Measurements from ENCODE around the gene KCNN1. TPM values are rescaled to one million over a fixed set of nuclear protein-coding genes. Genes with fewer than 3 reads are reported as not detected.

KCNN1 gene
- total RNA-seq, 1 experiment from 2014 or later = 0.61 TPM

GRCh38 chr19:17932485-17933338, 34.2 kb upstream of the KCNN1 start, which contains the start of gene CCDC124:
Gene CCDC124, plus strand, starts transcription at chr19:17933015. Its CDS starts 3,406 bp downstream, at chr19:17936421.
- H3K36me3 ChIP-seq (ENCODE audit: control insufficient read depth in 1 of 2, insufficient read depth in 2 of 2, low read length in 2 of 2) = peaks cover 0 to 2% of the 10 kb centered on the region in 2 experiments; a peak in 2 of 4 replicates
- no peaks in the 10 kb centered on the region for H3K9me2 ChIP-seq (ENCODE audit: insufficient read depth)
- H3K4me1 ChIP-seq (ENCODE audit: control insufficient read depth in 1 of 2, insufficient read depth in 2 of 2, low read length in 2 of 2) = peaks cover 15 to 22% of the 10 kb centered on the region in 2 experiments
- POLR2A ChIA-PET = interaction anchor here (0.6 to 4.7 kb wide), 5 partner anchors 28 to 73 kb away, joined by 3 to 61 read pairs (median 8); partner anchors contain the start of genes RPL18A and SLC5A5
- H3K9ac ChIP-seq (ENCODE audit: low read length) = peak within 1 kb of the TSS; percentile 98
- peak; percentile 87 for ATAC-seq
- peaks cover 41% of the 10 kb centered on the region for H3K79me2 ChIP-seq (ENCODE audit: insufficient read depth, low read length)
- peak within 1 kb of the TSS; percentile 87 to 98 for H3K4me3 ChIP-seq (replicated peaks in 1 of 2; ENCODE audit: low read depth in 1 of 2, low read length in 2 of 2)
- BruUV-seq (replicated peaks) = no TSS peak
- CTCF ChIA-PET = interaction anchor here (0.6 to 6.7 kb wide), 7 partner anchors 15 to 137 kb away, joined by 3 to 127 read pairs (median 10); partner anchors contain the start of genes B3GNT3, RPL18A and SLC5A5
- peak; percentile 88 for DNase-seq (ENCODE audit: low read depth, low spot score)
- no peaks in the 10 kb centered on the region for H3K9me3 ChIP-seq (ENCODE audit: control insufficient read depth in 1 of 2, insufficient read depth in 1 of 2, low read depth in 1 of 2, low read length in 2 of 2)
- H2AFZ ChIP-seq (ENCODE audit: low read depth, low read length, poor library complexity, severe bottlenecking) = peak within 1 kb of the TSS; percentile 43
- peak within 1 kb of the TSS; percentile 97 for H3K4me2 ChIP-seq (ENCODE audit: low read length)
- RAD21 ChIA-PET (ENCODE audit: low non-redundant PET in 1 of 2, low total read pairs in 2 of 2, uncharacterized antibody in 2 of 2, unreplicated experiment in 2 of 2) = interaction anchor here (0.7 to 2.5 kb wide), 7 partner anchors 51 to 102 kb away, joined by 3 to 20 read pairs (median 11); partner anchors contain the start of genes RPL18A (in 2 of the 2) and SLC5A5 (in 1 of the 2)
- peak within 1 kb of the TSS; percentile 86 for H3K27ac ChIP-seq (ENCODE audit: low read depth, low read length)
- intact Hi-C loops (cut with micrococcal nuclease) = loop anchor here (1.0 to 10.0 kb wide), 4 partner anchors 62 to 322 kb away; partner anchors contain the start of gene RPL18A
- H3K27me3 ChIP-seq (ENCODE audit: insufficient read depth, low read length) = no peaks in the 10 kb centered on the region
- H4K20me1 ChIP-seq (ENCODE audit: insufficient read depth) = no peaks in the 10 kb centered on the region
- TF ChIP-seq CEBPB (IDR thresholded peaks at IDR 0.05; ENCODE audit: low read depth) = no peak
- TF ChIP-seq ZNF274 (IDR thresholded peaks at IDR 0.05; ENCODE audit: low read depth, low read length) = no peak
- no peak for TF ChIP-seq ATF3 (IDR thresholded peaks at IDR 0.05)
- TF ChIP-seq, protein P1, sequence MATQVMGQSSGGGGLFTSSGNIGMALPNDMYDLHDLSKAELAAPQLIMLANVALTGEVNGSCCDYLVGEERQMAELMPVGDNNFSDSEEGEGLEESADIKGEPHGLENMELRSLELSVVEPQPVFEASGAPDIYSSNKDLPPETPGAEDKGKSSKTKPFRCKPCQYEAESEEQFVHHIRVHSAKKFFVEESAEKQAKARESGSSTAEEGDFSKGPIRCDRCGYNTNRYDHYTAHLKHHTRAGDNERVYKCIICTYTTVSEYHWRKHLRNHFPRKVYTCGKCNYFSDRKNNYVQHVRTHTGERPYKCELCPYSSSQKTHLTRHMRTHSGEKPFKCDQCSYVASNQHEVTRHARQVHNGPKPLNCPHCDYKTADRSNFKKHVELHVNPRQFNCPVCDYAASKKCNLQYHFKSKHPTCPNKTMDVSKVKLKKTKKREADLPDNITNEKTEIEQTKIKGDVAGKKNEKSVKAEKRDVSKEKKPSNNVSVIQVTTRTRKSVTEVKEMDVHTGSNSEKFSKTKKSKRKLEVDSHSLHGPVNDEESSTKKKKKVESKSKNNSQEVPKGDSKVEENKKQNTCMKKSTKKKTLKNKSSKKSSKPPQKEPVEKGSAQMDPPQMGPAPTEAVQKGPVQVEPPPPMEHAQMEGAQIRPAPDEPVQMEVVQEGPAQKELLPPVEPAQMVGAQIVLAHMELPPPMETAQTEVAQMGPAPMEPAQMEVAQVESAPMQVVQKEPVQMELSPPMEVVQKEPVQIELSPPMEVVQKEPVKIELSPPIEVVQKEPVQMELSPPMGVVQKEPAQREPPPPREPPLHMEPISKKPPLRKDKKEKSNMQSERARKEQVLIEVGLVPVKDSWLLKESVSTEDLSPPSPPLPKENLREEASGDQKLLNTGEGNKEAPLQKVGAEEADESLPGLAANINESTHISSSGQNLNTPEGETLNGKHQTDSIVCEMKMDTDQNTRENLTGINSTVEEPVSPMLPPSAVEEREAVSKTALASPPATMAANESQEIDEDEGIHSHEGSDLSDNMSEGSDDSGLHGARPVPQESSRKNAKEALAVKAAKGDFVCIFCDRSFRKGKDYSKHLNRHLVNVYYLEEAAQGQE (IDR thresholded peaks at IDR 0.05; ENCODE audit: low read depth) = no peak
- TF ChIP-seq, protein P2, sequence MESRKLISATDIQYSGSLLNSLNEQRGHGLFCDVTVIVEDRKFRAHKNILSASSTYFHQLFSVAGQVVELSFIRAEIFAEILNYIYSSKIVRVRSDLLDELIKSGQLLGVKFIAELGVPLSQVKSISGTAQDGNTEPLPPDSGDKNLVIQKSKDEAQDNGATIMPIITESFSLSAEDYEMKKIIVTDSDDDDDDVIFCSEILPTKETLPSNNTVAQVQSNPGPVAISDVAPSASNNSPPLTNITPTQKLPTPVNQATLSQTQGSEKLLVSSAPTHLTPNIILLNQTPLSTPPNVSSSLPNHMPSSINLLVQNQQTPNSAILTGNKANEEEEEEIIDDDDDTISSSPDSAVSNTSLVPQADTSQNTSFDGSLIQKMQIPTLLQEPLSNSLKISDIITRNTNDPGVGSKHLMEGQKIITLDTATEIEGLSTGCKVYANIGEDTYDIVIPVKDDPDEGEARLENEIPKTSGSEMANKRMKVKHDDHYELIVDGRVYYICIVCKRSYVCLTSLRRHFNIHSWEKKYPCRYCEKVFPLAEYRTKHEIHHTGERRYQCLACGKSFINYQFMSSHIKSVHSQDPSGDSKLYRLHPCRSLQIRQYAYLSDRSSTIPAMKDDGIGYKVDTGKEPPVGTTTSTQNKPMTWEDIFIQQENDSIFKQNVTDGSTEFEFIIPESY (IDR thresholded peaks at IDR 0.05; ENCODE audit: extremely low read depth, insufficient replicate concordance, low read length) = no peak
- peak; percentile 41 for TF ChIP-seq POLR2A (IDR thresholded peaks at IDR 0.05; ENCODE audit: borderline replicate concordance, extremely low read depth, insufficient read depth, insufficient read length)
- no peak for TF ChIP-seq EZH2phosphoT487 (IDR thresholded peaks at IDR 0.05; ENCODE audit: borderline replicate concordance)
- TF ChIP-seq SRF (IDR thresholded peaks at IDR 0.05; ENCODE audit: low read depth) = peak; percentile 93
- TF ChIP-seq ZFX (IDR thresholded peaks at IDR 0.05) = no peak; the same call in 1 of the 2 replicates
- TF ChIP-seq, protein P3, sequence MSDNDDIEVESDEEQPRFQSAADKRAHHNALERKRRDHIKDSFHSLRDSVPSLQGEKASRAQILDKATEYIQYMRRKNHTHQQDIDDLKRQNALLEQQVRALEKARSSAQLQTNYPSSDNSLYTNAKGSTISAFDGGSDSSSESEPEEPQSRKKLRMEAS (IDR thresholded peaks at IDR 0.05) = peak; percentile 100
- TF ChIP-seq FOSL1 (IDR thresholded peaks at IDR 0.05; ENCODE audit: low read depth) = no peak
- TF ChIP-seq EZH2 (IDR thresholded peaks at IDR 0.05) = no peak
- TF ChIP-seq SIN3A (IDR thresholded peaks at IDR 0.05; ENCODE audit: low read depth) = peak; percentile 83; the same call in 1 of the 2 replicates
- TF ChIP-seq CBX3 (IDR thresholded peaks at IDR 0.05; ENCODE audit: low read depth) = no peak; the same call in 1 of the 2 replicates
- peak; percentile 100 for TF ChIP-seq RAD21 (IDR thresholded peaks at IDR 0.05; ENCODE audit: low read depth)
- no peak for TF ChIP-seq TCF7L2 (IDR thresholded peaks at IDR 0.05; ENCODE audit: borderline replicate concordance, extremely low read depth, insufficient read depth, insufficient read length)
- peak; percentile 94 to 97 (median 97) for TF ChIP-seq CTCF (IDR thresholded peaks at IDR 0.05 in 2 of 3, conservative IDR thresholded peaks at IDR 0.05 in 1 of 3; ENCODE audit: borderline replicate concordance in 1 of 3, insufficient read depth in 1 of 3, low read depth in 2 of 3, low read length in 2 of 3)

All from HCT116 (cell line).